HepG2 (cell line): Measurements from ENCODE around the gene KCNK18. TPM values are rescaled to one million over a fixed set of nuclear protein-coding genes. Genes with fewer than 3 reads are reported as not detected.

ENCODE experiments used
- ARNTL ChIP-seq: sonication (generic); formaldehyde crosslinking; IDR thresholded peaks from 2 replicates; pipeline ENCODE4 v1.4.0; 2020; ENCODE audit warnings: mild to moderate bottlenecking, missing genetic modification reagents
- CHCHD3 ChIP-seq: sonication (generic); formaldehyde crosslinking; IDR thresholded peaks from 2 replicates; pipeline ENCODE4 v1.8.0; 2022; ENCODE audit warnings: mild to moderate bottlenecking, missing genetic modification reagents, moderate library complexity
- FOXA3 ChIP-seq: IDR thresholded peaks from 2 replicates; pipeline ENCODE4 v1.6.1; 2016; ENCODE audit warnings: missing genetic modification reagents, missing compliant biosample characterization
- HDAC1 ChIP-seq: sonication (generic); formaldehyde crosslinking; IDR thresholded peaks from 2 replicates; pipeline ENCODE4 v1.5.1; 2020; ENCODE audit warnings: mild to moderate bottlenecking, missing genetic modification reagents
- MIXL1 ChIP-seq: IDR thresholded peaks from 2 replicates; pipeline ENCODE4 v1.6.1; 2016
- PCBP2 ChIP-seq: fragments of 200-400 bp; formaldehyde crosslinking; optimal IDR thresholded peaks from 2 replicates; pipeline ENCODE3; 2018; ENCODE audit warnings: low read length, low read depth; ENCODE audit not compliant: poor library complexity, severe bottlenecking
- SMAD3 ChIP-seq: sonication (generic); formaldehyde crosslinking; IDR thresholded peaks from 2 replicates; pipeline ENCODE4 v1.4.0; 2020; ENCODE audit warnings: missing genetic modification reagents
- SMC3 ChIP-seq: IDR thresholded peaks from 2 replicates; pipeline ENCODE4 v1.6.1; 2011; ENCODE audit warnings: low read length, improper control_type of control experiment
- SP4 ChIP-seq: sonication (generic); formaldehyde crosslinking; IDR thresholded peaks from 2 replicates; pipeline ENCODE4 v1.8.1; 2023; ENCODE audit warnings: mild to moderate bottlenecking, missing genetic modification reagents
- STAT5B ChIP-seq: sonication (generic); formaldehyde crosslinking; IDR thresholded peaks from 2 replicates; pipeline ENCODE4 v1.4.0; 2020; ENCODE audit warnings: missing genetic modification reagents
- TCF12 ChIP-seq, 2 experiments: fragments of 450-650 bp in 1 of 2; sonication (generic) in 1 of 2; formaldehyde crosslinking in 1 of 2; IDR thresholded peaks; 2 replicates each; pipeline versions ENCODE4 v1.6.1 to v1.8.0; 2017 to 2022; ENCODE audit warnings: antibody characterized with exemption in 1 of 2, mild to moderate bottlenecking in 1 of 2, missing genetic modification reagents in 1 of 2, moderate library complexity in 1 of 2
- ZNF382 ChIP-seq: sonication (generic); formaldehyde crosslinking; IDR thresholded peaks from 2 replicates; pipeline ENCODE4 v1.5.0; 2020; ENCODE audit warnings: missing genetic modification reagents, mild to moderate bottlenecking, borderline replicate concordance
- ZNF747 ChIP-seq: sonication (generic); formaldehyde crosslinking; IDR thresholded peaks from 2 replicates; pipeline ENCODE4 v1.8.1; 2023; ENCODE audit warnings: missing genetic modification reagents, mild to moderate bottlenecking, borderline replicate concordance
- ZNF75D ChIP-seq: sonication (generic); formaldehyde crosslinking; IDR thresholded peaks from 2 replicates; pipeline ENCODE4 v1.8.1; 2023; ENCODE audit warnings: missing genetic modification reagents, mild to moderate bottlenecking, borderline replicate concordance
- polyA plus RNA-seq, 8 experiments: library from polyadenylated mRNA; depleted of rRNA in 3 of 8; stranded (reverse) in 7 of 8; unstranded in 1 of 8; fragments of >200 nt; fragmentation: Illumina TruSeq in 4 of 8; extraction: Trizol in 4 of 8; gene quantifications; 2 replicates each; pipeline versions ENCODE4 v1.2.1 to v1.2.3, GENCODE V29; 2011 to 2016; ENCODE audit warnings: low read depth in 4 of 8, missing spikeins in 1 of 8, mixed read lengths in 1 of 8; ENCODE audit not compliant: insufficient read depth in 1 of 8
- total RNA-seq, 5 experiments: library from RNA; depleted of rRNA; stranded (reverse); fragments of >200 nt; fragmentation: Illumina TruSeq; extraction: Trizol; gene quantifications; 2 replicates each; pipeline ENCODE4 v1.2.3, GENCODE V29; 2016; ENCODE audit warnings: low read depth in 1 of 5
- TF ChIP-seq, protein P1 (sequence below): sonication (generic); formaldehyde crosslinking; IDR thresholded peaks from 2 replicates; pipeline ENCODE4 v1.5.0; 2020; ENCODE audit warnings: missing genetic modification reagents
- TF ChIP-seq, protein P2 (sequence below): sonication (generic); formaldehyde crosslinking; IDR thresholded peaks from 2 replicates; pipeline ENCODE4 v1.8.1; 2022; ENCODE audit warnings: mild to moderate bottlenecking, missing genetic modification reagents
- TF ChIP-seq, protein P3 (sequence below): sonication (generic); formaldehyde crosslinking; IDR thresholded peaks from 2 replicates; pipeline ENCODE4 v1.4.0; 2020; ENCODE audit warnings: mild to moderate bottlenecking, missing genetic modification reagents
- TF ChIP-seq, protein P4 (sequence below): sonication (generic); formaldehyde crosslinking; IDR thresholded peaks from 2 replicates; pipeline ENCODE4 v1.4.0; 2020; ENCODE audit warnings: mild to moderate bottlenecking, missing genetic modification reagents, borderline replicate concordance
- TF ChIP-seq, protein P5 (sequence below): IDR thresholded peaks from 2 replicates; pipeline ENCODE4 v1.6.1; 2016; ENCODE audit warnings: low read depth

Gene KCNK18
- total and polyA plus RNA-seq, 2 of the 13 experiments (the other 11 are each of a cell fraction or from before 2014, with no cell fraction given): not detected

DNA sequence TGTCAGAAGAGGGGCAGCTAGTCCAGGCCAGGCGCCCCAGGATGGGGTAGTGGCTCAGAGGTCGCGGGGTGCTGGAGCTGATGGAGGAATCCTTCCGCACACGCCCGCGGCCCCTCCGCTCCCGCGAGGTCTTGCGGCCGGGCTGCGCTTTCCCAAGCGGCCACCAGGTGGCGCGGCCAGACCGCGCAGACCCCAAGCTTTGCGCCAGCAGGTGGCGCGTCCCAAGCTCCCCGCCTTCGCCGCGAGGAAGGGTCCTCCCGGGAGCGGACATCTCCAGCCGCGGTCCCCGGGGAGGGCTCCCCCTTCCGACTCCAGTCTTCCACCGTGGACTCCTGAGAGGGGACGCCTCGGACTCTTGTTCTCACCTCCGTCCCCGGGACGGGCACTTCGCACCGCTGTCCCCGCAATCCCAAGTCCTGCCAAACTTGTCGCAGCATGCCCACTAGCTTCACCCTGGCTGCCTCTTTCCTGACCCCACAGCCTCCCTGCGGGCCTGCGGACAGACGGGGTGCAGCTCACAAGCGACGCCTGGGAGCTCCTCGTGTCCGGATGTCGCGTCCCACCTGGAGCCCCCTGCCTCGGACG lies 19.4 kb downstream of the KCNK18 start (continued):
- TF ChIP-seq, protein P1, sequence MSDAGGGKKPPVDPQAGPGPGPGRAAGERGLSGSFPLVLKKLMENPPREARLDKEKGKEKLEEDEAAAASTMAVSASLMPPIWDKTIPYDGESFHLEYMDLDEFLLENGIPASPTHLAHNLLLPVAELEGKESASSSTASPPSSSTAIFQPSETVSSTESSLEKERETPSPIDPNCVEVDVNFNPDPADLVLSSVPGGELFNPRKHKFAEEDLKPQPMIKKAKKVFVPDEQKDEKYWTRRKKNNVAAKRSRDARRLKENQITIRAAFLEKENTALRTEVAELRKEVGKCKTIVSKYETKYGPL (CRISPR knock-in tag): no peak
- TF ChIP-seq, protein P2, sequence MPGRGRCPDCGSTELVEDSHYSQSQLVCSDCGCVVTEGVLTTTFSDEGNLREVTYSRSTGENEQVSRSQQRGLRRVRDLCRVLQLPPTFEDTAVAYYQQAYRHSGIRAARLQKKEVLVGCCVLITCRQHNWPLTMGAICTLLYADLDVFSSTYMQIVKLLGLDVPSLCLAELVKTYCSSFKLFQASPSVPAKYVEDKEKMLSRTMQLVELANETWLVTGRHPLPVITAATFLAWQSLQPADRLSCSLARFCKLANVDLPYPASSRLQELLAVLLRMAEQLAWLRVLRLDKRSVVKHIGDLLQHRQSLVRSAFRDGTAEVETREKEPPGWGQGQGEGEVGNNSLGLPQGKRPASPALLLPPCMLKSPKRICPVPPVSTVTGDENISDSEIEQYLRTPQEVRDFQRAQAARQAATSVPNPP (CRISPR knock-in tag): no peak
- no peak for TF ChIP-seq TCF12 (IDR thresholded peaks at IDR 0.05)
- TF ChIP-seq TCF12 (CRISPR knock-in tag; IDR thresholded peaks at IDR 0.05): 0 out of 2 replicates have a peak, but pooled peaks have one; percentile 24
- no peak for TF ChIP-seq ZNF382
- no peak; the same call in 1 of the 2 replicates for TF ChIP-seq ZNF747 (CRISPR knock-in tag)
- no peak for TF ChIP-seq CHCHD3 (CRISPR knock-in tag)
- TF ChIP-seq SP4 (CRISPR knock-in tag): peak; percentile 64; the same call in 1 of the 2 replicates
- no peak for TF ChIP-seq ARNTL (CRISPR knock-in tag)
- TF ChIP-seq ZNF75D (CRISPR knock-in tag): no peak
- 0 out of 2 replicates have a peak, but pooled peaks have one; percentile 26 for TF ChIP-seq FOXA3 (CRISPR knock-in tag)
- peak; percentile 62; the same call in 1 of the 2 replicates for TF ChIP-seq SMAD3 (CRISPR knock-in tag)
- TF ChIP-seq SMC3: peak; percentile 61; the same call in 1 of the 2 replicates
- peak; percentile 27; the same call in 1 of the 2 replicates for TF ChIP-seq HDAC1 (CRISPR knock-in tag)
- TF ChIP-seq, protein P3, sequence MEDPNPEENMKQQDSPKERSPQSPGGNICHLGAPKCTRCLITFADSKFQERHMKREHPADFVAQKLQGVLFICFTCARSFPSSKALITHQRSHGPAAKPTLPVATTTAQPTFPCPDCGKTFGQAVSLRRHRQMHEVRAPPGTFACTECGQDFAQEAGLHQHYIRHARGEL: no peak
- TF ChIP-seq MIXL1 (CRISPR knock-in tag): peak; percentile 37; the same call in 1 of the 2 replicates
- TF ChIP-seq, protein P4, sequence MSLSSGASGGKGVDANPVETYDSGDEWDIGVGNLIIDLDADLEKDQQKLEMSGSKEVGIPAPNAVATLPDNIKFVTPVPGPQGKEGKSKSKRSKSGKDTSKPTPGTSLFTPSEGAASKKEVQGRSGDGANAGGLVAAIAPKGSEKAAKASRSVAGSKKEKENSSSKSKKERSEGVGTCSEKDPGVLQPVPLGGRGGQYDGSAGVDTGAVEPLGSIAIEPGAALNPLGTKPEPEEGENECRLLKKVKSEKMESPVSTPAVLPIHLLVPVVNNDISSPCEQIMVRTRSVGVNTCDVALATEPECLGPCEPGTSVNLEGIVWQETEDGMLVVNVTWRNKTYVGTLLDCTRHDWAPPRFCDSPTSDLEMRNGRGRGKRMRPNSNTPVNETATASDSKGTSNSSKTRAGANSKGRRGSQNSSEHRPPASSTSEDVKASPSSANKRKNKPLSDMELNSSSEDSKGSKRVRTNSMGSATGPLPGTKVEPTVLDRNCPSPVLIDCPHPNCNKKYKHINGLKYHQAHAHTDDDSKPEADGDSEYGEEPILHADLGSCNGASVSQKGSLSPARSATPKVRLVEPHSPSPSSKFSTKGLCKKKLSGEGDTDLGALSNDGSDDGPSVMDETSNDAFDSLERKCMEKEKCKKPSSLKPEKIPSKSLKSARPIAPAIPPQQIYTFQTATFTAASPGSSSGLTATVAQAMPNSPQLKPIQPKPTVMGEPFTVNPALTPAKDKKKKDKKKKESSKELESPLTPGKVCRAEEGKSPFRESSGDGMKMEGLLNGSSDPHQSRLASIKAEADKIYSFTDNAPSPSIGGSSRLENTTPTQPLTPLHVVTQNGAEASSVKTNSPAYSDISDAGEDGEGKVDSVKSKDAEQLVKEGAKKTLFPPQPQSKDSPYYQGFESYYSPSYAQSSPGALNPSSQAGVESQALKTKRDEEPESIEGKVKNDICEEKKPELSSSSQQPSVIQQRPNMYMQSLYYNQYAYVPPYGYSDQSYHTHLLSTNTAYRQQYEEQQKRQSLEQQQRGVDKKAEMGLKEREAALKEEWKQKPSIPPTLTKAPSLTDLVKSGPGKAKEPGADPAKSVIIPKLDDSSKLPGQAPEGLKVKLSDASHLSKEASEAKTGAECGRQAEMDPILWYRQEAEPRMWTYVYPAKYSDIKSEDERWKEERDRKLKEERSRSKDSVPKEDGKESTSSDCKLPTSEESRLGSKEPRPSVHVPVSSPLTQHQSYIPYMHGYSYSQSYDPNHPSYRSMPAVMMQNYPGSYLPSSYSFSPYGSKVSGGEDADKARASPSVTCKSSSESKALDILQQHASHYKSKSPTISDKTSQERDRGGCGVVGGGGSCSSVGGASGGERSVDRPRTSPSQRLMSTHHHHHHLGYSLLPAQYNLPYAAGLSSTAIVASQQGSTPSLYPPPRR (CRISPR knock-in tag): no peak
- no peak for TF ChIP-seq STAT5B (CRISPR knock-in tag)
- no peak for TF ChIP-seq PCBP2
- TF ChIP-seq, protein P5, sequence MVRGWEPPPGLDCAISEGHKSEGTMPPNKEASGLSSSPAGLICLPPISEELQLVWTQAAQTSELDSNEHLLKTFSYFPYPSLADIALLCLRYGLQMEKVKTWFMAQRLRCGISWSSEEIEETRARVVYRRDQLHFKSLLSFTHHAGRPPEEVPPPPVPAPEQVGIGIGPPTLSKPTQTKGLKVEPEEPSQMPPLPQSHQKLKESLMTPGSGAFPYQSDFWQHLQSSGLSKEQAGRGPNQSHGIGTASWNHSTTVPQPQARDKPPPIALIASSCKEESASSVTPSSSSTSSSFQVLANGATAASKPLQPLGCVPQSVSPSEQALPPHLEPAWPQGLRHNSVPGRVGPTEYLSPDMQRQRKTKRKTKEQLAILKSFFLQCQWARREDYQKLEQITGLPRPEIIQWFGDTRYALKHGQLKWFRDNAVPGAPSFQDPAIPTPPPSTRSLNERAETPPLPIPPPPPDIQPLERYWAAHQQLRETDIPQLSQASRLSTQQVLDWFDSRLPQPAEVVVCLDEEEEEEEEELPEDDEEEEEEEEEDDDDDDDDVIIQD: no peak
